H9 (cell line): ENCODE results near the gene CIAO1. TPM values are rescaled to one million over a fixed set of nuclear protein-coding genes. Genes with fewer than 3 reads are reported as not detected.

ENCODE experiments used
- DNase-seq: peaks from one replicate; pipeline ENCODE4 v3.0.0-alpha.2; 2017
- H2AFZ ChIP-seq: one replicate; pipeline ENCODE4 v1.6.1; 2013; ENCODE audit warnings: mild to moderate bottlenecking, low read length, control low read depth, moderate library complexity
- H2AK5ac ChIP-seq: 2 replicates; pipeline ENCODE4 v1.6.1; 2013; ENCODE audit warnings: low read length, control low read depth, mixed read lengths; ENCODE audit not compliant: insufficient read length
- H2BK120ac ChIP-seq: one replicate; pipeline ENCODE4 v1.6.1; 2013; ENCODE audit warnings: low read depth, mild to moderate bottlenecking, low read length, control low read depth, inconsistent platforms; ENCODE audit not compliant: poor library complexity, severe bottlenecking
- H2BK12ac ChIP-seq: 2 replicates; pipeline ENCODE4 v1.6.1; 2013; ENCODE audit warnings: low read length, control low read depth, mixed read lengths, low read depth; ENCODE audit not compliant: insufficient read length
- H2BK15ac ChIP-seq: 2 replicates; pipeline ENCODE4 v1.6.1; 2013; ENCODE audit warnings: low read depth, low read length, control low read depth
- H2BK20ac ChIP-seq: one replicate; pipeline ENCODE4 v1.6.1; 2013; ENCODE audit warnings: low read depth, mild to moderate bottlenecking, low read length, control low read depth, inconsistent platforms; ENCODE audit not compliant: poor library complexity, severe bottlenecking
- H2BK5ac ChIP-seq: 2 replicates; pipeline ENCODE4 v1.6.1; 2013; ENCODE audit warnings: low read length, control low read depth, mixed read lengths; ENCODE audit not compliant: insufficient read length
- H3K14ac ChIP-seq: 2 replicates; pipeline ENCODE4 v1.6.1; 2013; ENCODE audit warnings: low read length, control low read depth; ENCODE audit not compliant: insufficient read depth
- H3K18ac ChIP-seq: 2 replicates; pipeline ENCODE4 v1.6.1; 2013; ENCODE audit warnings: low read depth, mild to moderate bottlenecking, mixed read lengths, low read length, control low read depth; ENCODE audit not compliant: insufficient read length
- H3K23ac ChIP-seq: 2 replicates; pipeline ENCODE4 v1.6.1; 2013; ENCODE audit warnings: low read length, control low read depth, mixed read lengths, low read depth; ENCODE audit not compliant: insufficient read length
- H3K23me2 ChIP-seq: 2 replicates; pipeline ENCODE4 v1.6.1; 2013; ENCODE audit warnings: low read depth, mild to moderate bottlenecking, mixed read lengths, low read length, control low read depth; ENCODE audit not compliant: insufficient read length, poor library complexity, severe bottlenecking
- H3K27ac ChIP-seq: 2 replicates; pipeline ENCODE4 v1.5.1; 2013; ENCODE audit warnings: low read length, control low read depth, mixed read lengths, low read depth; ENCODE audit not compliant: insufficient read length
- H3K27me3 ChIP-seq: 2 replicates; pipeline ENCODE4 v1.6.1; 2013; ENCODE audit warnings: low read length, control low read depth, inconsistent platforms; ENCODE audit not compliant: insufficient read depth
- H3K4ac ChIP-seq: 2 replicates; pipeline ENCODE4 v1.6.1; 2013; ENCODE audit warnings: low read depth, mild to moderate bottlenecking, control low read depth, inconsistent platforms, low read length, moderate library complexity
- H3K4me1 ChIP-seq: 2 replicates; pipeline ENCODE4 v1.6.1; 2013; ENCODE audit warnings: low read length, control low read depth, inconsistent platforms; ENCODE audit not compliant: insufficient read depth
- H3K4me2 ChIP-seq: 2 replicates; pipeline ENCODE4 v1.6.1; 2013; ENCODE audit warnings: low read length, control low read depth, mixed read lengths; ENCODE audit not compliant: insufficient read length, insufficient read depth
- H3K56ac ChIP-seq: 2 replicates; pipeline ENCODE4 v1.6.1; 2013; ENCODE audit warnings: low read depth, mild to moderate bottlenecking, mixed read lengths, low read length, control low read depth; ENCODE audit not compliant: insufficient read length
- H3K79me1 ChIP-seq: 2 replicates; pipeline ENCODE4 v1.6.1; 2013; ENCODE audit warnings: low read depth, mild to moderate bottlenecking, moderate library complexity, low read length, control low read depth, inconsistent platforms; ENCODE audit not compliant: insufficient read depth, poor library complexity, severe bottlenecking
- H3K79me2 ChIP-seq: 2 replicates; pipeline ENCODE4 v1.6.1; 2013; ENCODE audit warnings: low read length, control low read depth, inconsistent platforms; ENCODE audit not compliant: insufficient read depth
- H3K9ac ChIP-seq: 2 replicates; pipeline ENCODE4 v1.6.1; 2013; ENCODE audit warnings: low read length, control low read depth, mixed read lengths; ENCODE audit not compliant: insufficient read length; ENCODE audit errors: extremely low read depth
- H3K9me3 ChIP-seq: one replicate; pipeline ENCODE4 v1.6.1; 2013; ENCODE audit warnings: low read depth, low read length, inconsistent platforms; ENCODE audit not compliant: control insufficient read depth
- H3T11ph ChIP-seq: one replicate; pipeline ENCODE4 v1.6.1; 2013; ENCODE audit warnings: mild to moderate bottlenecking, low read length, control low read depth, inconsistent platforms
- H4K20me1 ChIP-seq: one replicate; pipeline ENCODE4 v1.6.1; 2013; ENCODE audit not compliant: control insufficient read depth, insufficient read length, insufficient read depth
- H4K5ac ChIP-seq: 2 replicates; pipeline ENCODE4 v1.6.1; 2013; ENCODE audit warnings: low read depth, mild to moderate bottlenecking, mixed read lengths, low read length, control low read depth; ENCODE audit not compliant: insufficient read length
- H4K8ac ChIP-seq: replicated peaks from 2 replicates; pipeline ENCODE4 v1.6.1; 2013; ENCODE audit warnings: low read length, control low read depth, mixed read lengths, low read depth; ENCODE audit not compliant: insufficient read length
- H4K91ac ChIP-seq: 2 replicates; pipeline ENCODE4 v1.6.1; 2013; ENCODE audit warnings: low read depth, mild to moderate bottlenecking, moderate library complexity, mixed read lengths, low read length, control low read depth; ENCODE audit not compliant: insufficient read length
- H3K27ac Mint-ChIP-seq, 3 experiments: 2 replicates in 2 of 3; 3 replicates in 1 of 3; pipeline ENCODE4 v1.8.0; 2020 to 2021; ENCODE audit warnings: mixed read lengths in 3 of 3, mild to moderate bottlenecking in 1 of 3, moderate library complexity in 1 of 3
- H3K27me3 Mint-ChIP-seq: 2 replicates; pipeline ENCODE4 v1.8.0; 2021; ENCODE audit warnings: low read depth, mild to moderate bottlenecking, moderate library complexity, mixed read lengths
- H3K36me3 Mint-ChIP-seq, 3 experiments: 2 replicates in 2 of 3; 3 replicates in 1 of 3; pipeline ENCODE4 v1.8.0; 2020 to 2021; ENCODE audit warnings: low read depth in 3 of 3, mixed read lengths in 3 of 3; ENCODE audit not compliant: insufficient read depth in 1 of 3
- H3K4me1 Mint-ChIP-seq, 2 experiments: 2 replicates each; pipeline ENCODE4 v1.8.0; 2020; ENCODE audit warnings: mixed read lengths in 2 of 2
- H3K4me3 Mint-ChIP-seq, 2 experiments: 2 replicates in 1 of 2; 3 replicates in 1 of 2; pipeline ENCODE4 v1.8.0; 2020 to 2021; ENCODE audit warnings: mild to moderate bottlenecking in 2 of 2, mixed read lengths in 2 of 2, moderate library complexity in 1 of 2
- H3K9me3 Mint-ChIP-seq, 2 experiments: 2 replicates in 1 of 2; 3 replicates in 1 of 2; pipeline ENCODE4 v1.8.0; 2020; ENCODE audit warnings: mild to moderate bottlenecking in 2 of 2, mixed read lengths in 2 of 2, moderate library complexity in 1 of 2
- CTCF ChIP-seq: fragments of 200-600 bp; sonication (generic); conservative IDR thresholded peaks from 3 replicates; pipeline ENCODE4 v1.8.0; 2021; ENCODE audit warnings: antibody characterized with exemption, mild to moderate bottlenecking
- WGBS: extraction: QIAGEN DNeasy Blood & Tissue Kit; methylation state at CpG from one replicate; pipeline ENCODE4 v1.1.7; 2013; ENCODE audit warnings: missing lambda C conversion rate, low lambda C conversion rate, mixed read lengths; ENCODE audit not compliant: insufficient read length; ENCODE audit errors: extremely low coverage; 5-methylcytosine and 5-hydroxymethylcytosine counted together
- total RNA-seq: library from RNA; stranded (reverse); gene quantifications from 2 replicates; pipeline ENCODE4 v1.2.1, GENCODE V29; 2021

The CIAO1 gene
- total RNA-seq, 1 experiment from 2014 or later: 67.6 TPM

- Mint-ChIP-seq H3K27ac (no peak overlapping the region), H3K27me3 (no peaks in the 10 kb centered on the region), H3K36me3 (peaks cover 73 to 99% (median 97%) of the 10 kb centered on the region in 3 experiments), H3K4me3 (no peak overlapping the region), H3K4me1 (no peaks in the 10 kb centered on the region), H3K9me3 (no peaks in the 10 kb centered on the region)
- Histone ChIP-seq H4K91ac (no peak overlapping the region), H3K23ac (no peak overlapping the region), H3T11ph (no peak overlapping the region), H2AFZ (no peak overlapping the region), H2BK15ac (no peak overlapping the region), H3K9ac (no peak overlapping the region), H3K56ac (no peak overlapping the region), H3K23me2 (no peaks in the 10 kb centered on the region), H3K14ac (no peak overlapping the region), H3K27ac (no peak overlapping the region), H2BK12ac (no peak overlapping the region), H3K9me3 (no peaks in the 10 kb centered on the region), H3K27me3 (no peaks in the 10 kb centered on the region), H4K20me1 (no peaks in the 10 kb centered on the region), H3K4me2 (no peak overlapping the region), H3K79me1 (no peaks in the 10 kb centered on the region), H3K4ac (no peak overlapping the region), H2BK120ac (no peak overlapping the region), H3K4me1 (no peaks in the 10 kb centered on the region), H3K18ac (no peak overlapping the region), H3K79me2 (no peaks in the 10 kb centered on the region), H2BK20ac (no peak overlapping the region), H2BK5ac (no peak overlapping the region), H2AK5ac (no peak overlapping the region), H4K5ac (no peak overlapping the region), H4K8ac (no peak overlapping the region)
- no peak for DNase-seq
- TF ChIP-seq CTCF: no peak
- no CpG with 5 or more reads among the region's 6 CpGs for WGBS
These were observed 21.3 kb downstream of the CIAO1 start for GRCh38 chr2:96287273-96287856.
